Panc1 (cell line): ENCODE results near the gene ATG14. TPM values are rescaled to one million over a fixed set of nuclear protein-coding genes. Genes with fewer than 3 reads are reported as not detected.

Source experiments
- ATAC-seq: fragments of 200-7000 bp; cut with Tn5 transposase; 2 replicates; pipeline ENCODE4 v1.9.1; 2020; ENCODE audit warnings: mild to moderate bottlenecking, moderate library complexity
- BruUV-seq: library from RNA; stranded (reverse); fragments of 400-500 nt; replicated peaks from 2 replicates; lab custom pipeline; 2021; lab: Mats Ljungman, UMichigan
- CTCF ChIA-PET: fragments of 300-600 bp; sonication (Branson Sonifier 250); formaldehyde crosslinking; loops from one replicate; lab custom pipeline; 2022; ENCODE audit warnings: antibody characterized with exemption; lab: Charles Lee
- POLR2A ChIA-PET: fragments of 300-600 bp; sonication (Branson Sonifier 250); formaldehyde crosslinking; loops from one replicate; lab custom pipeline; 2022; ENCODE audit warnings: antibody characterized with exemption; lab: Charles Lee
- DNase-seq: peaks from one replicate; pipeline ENCODE4 v3.0.0-alpha.2; 2010; ENCODE audit warnings: low read depth, low spot score
- H3K27ac ChIP-seq: 2 replicates; pipeline ENCODE4 v1.5.1; 2011; ENCODE audit warnings: mild to moderate bottlenecking, low read length, inconsistent platforms
- H3K27me3 ChIP-seq: fragments of 200-500 bp; sonication (Bioruptor generic); 2 replicates; pipeline ENCODE4 v1.6.0; 2014; ENCODE audit warnings: low read length, inconsistent platforms; ENCODE audit not compliant: control insufficient read depth, insufficient read depth
- H3K36me3 ChIP-seq: fragments of 200-500 bp; sonication (Bioruptor generic); 2 replicates; pipeline ENCODE4 v1.5.1; 2014; ENCODE audit warnings: inconsistent platforms, mild to moderate bottlenecking, low read length, moderate library complexity; ENCODE audit not compliant: control insufficient read depth, insufficient read depth
- H3K4me1 ChIP-seq: 2 replicates; pipeline ENCODE4 v1.5.1; 2011; ENCODE audit warnings: inconsistent platforms, mild to moderate bottlenecking, low read length, moderate library complexity; ENCODE audit not compliant: control insufficient read depth, insufficient read depth
- H3K4me3 ChIP-seq, 2 experiments: 2 replicates each; pipeline ENCODE4 v1.5.1; 2011 to 2012; ENCODE audit warnings: low read depth in 2 of 2, low read length in 2 of 2, mild to moderate bottlenecking in 2 of 2, inconsistent platforms in 1 of 2, moderate library complexity in 1 of 2
- H3K9me3 ChIP-seq: fragments of 200-500 bp; sonication (Bioruptor generic); 2 replicates; pipeline ENCODE4 v1.5.1; 2014; ENCODE audit warnings: low read depth, mild to moderate bottlenecking, inconsistent platforms, low read length, moderate library complexity; ENCODE audit not compliant: control insufficient read depth, insufficient read depth
- POLR2AphosphoS5 ChIP-seq: IDR thresholded peaks from 2 replicates; pipeline ENCODE4 v1.6.1; 2012; ENCODE audit warnings: mild to moderate bottlenecking, low read depth, low read length, moderate library complexity
- SIN3A ChIP-seq: IDR thresholded peaks from 2 replicates; pipeline ENCODE4 v1.6.1; 2012; ENCODE audit warnings: low read depth, mild to moderate bottlenecking, low read length, moderate library complexity, borderline replicate concordance; ENCODE audit not compliant: insufficient read depth
- TCF7L2 ChIP-seq: IDR thresholded peaks from 2 replicates; pipeline ENCODE4 v1.6.1; 2011; ENCODE audit warnings: mild to moderate bottlenecking, low read depth, low read length, inconsistent platforms
- in situ Hi-C: cut with HindIII; loops from 2 replicates; pipeline ENCODE4 v1.10.0; 2016; ENCODE audit warnings: low sequenced_read_pairs, low pct_unique_long_range_greater_than_20kb
- intact Hi-C: fragments of 100-400 bp; cut with micrococcal nuclease; formaldehyde crosslinking; loops from one replicate; pipeline ENCODE4 v1.10.0; 2022; ENCODE audit not compliant: unreplicated experiment
- total RNA-seq: library from RNA; stranded (reverse); gene quantifications from one replicate; pipeline ENCODE4 v1.2.1, GENCODE V29; 2021; ENCODE audit not compliant: unreplicated experiment
- TF ChIP-seq, protein P1 (sequence below): fragments of 450-650 bp; IDR thresholded peaks from 2 replicates; pipeline ENCODE4 v1.5.1; 2017; ENCODE audit warnings: mild to moderate bottlenecking
- TF ChIP-seq, protein P2 (sequence below), 2 experiments: IDR thresholded peaks; 2 replicates each; pipeline ENCODE4 v1.6.1; 2011 to 2012; ENCODE audit warnings: low read depth in 2 of 2, control low read depth in 1 of 2, low read length in 1 of 2, mild to moderate bottlenecking in 1 of 2, moderate library complexity in 1 of 2; ENCODE audit not compliant: insufficient read depth in 1 of 2

The ATG14 gene
- total RNA-seq, 1 experiment from 2014 or later, result 7.1 TPM

DNA sequence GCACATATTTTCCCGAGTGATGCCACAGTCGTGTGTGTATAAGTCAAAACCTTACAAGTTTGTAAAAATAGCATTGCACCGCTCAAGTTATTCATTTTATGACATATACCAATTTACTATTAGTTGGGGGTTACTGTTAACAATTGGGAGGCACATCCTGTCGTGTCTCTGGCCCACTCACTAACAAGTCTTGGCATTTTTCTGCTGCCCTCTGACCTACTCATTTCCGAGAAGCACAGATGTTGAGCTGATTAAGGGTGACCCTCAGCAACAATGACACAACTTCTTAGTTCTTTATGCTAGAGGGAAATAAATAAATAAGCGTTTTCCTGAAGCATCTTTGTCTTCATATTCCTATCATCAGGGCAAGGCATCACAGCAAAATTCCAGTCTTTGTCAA lies 6.8 kb upstream of the ATG14 start:
- TF ChIP-seq TCF7L2 (no peak), SIN3A (no peak), POLR2AphosphoS5 (no peak)
- TF ChIP-seq, protein P1, sequence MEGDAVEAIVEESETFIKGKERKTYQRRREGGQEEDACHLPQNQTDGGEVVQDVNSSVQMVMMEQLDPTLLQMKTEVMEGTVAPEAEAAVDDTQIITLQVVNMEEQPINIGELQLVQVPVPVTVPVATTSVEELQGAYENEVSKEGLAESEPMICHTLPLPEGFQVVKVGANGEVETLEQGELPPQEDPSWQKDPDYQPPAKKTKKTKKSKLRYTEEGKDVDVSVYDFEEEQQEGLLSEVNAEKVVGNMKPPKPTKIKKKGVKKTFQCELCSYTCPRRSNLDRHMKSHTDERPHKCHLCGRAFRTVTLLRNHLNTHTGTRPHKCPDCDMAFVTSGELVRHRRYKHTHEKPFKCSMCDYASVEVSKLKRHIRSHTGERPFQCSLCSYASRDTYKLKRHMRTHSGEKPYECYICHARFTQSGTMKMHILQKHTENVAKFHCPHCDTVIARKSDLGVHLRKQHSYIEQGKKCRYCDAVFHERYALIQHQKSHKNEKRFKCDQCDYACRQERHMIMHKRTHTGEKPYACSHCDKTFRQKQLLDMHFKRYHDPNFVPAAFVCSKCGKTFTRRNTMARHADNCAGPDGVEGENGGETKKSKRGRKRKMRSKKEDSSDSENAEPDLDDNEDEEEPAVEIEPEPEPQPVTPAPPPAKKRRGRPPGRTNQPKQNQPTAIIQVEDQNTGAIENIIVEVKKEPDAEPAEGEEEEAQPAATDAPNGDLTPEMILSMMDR, result no peak
- TF ChIP-seq, protein P2, sequence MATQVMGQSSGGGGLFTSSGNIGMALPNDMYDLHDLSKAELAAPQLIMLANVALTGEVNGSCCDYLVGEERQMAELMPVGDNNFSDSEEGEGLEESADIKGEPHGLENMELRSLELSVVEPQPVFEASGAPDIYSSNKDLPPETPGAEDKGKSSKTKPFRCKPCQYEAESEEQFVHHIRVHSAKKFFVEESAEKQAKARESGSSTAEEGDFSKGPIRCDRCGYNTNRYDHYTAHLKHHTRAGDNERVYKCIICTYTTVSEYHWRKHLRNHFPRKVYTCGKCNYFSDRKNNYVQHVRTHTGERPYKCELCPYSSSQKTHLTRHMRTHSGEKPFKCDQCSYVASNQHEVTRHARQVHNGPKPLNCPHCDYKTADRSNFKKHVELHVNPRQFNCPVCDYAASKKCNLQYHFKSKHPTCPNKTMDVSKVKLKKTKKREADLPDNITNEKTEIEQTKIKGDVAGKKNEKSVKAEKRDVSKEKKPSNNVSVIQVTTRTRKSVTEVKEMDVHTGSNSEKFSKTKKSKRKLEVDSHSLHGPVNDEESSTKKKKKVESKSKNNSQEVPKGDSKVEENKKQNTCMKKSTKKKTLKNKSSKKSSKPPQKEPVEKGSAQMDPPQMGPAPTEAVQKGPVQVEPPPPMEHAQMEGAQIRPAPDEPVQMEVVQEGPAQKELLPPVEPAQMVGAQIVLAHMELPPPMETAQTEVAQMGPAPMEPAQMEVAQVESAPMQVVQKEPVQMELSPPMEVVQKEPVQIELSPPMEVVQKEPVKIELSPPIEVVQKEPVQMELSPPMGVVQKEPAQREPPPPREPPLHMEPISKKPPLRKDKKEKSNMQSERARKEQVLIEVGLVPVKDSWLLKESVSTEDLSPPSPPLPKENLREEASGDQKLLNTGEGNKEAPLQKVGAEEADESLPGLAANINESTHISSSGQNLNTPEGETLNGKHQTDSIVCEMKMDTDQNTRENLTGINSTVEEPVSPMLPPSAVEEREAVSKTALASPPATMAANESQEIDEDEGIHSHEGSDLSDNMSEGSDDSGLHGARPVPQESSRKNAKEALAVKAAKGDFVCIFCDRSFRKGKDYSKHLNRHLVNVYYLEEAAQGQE (IDR thresholded peaks at IDR 0.05; ENCODE audit: insufficient read depth in 1 of 2, low read depth in 2 of 2, low read length in 1 of 2), result no peak
- POLR2A ChIA-PET, result no interaction called here
- Histone ChIP-seq H3K4me1 (no peaks in the 10 kb centered on the region), H3K36me3 (no peaks in the 10 kb centered on the region), H3K27me3 (peaks cover 3% of the 10 kb centered on the region; the same call in 1 of the 2 replicates), H3K27ac (no peak overlapping the region), H3K4me3 (no peak overlapping the region), H3K9me3 (no peaks in the 10 kb centered on the region)
- ATAC-seq (no peak), DNase-seq (no peak)
- intact Hi-C loops, result no loop called here
- in situ Hi-C loops, result no loop called here
- no TSS peak for BruUV-seq
- CTCF ChIA-PET, result no interaction called here

DNA sequence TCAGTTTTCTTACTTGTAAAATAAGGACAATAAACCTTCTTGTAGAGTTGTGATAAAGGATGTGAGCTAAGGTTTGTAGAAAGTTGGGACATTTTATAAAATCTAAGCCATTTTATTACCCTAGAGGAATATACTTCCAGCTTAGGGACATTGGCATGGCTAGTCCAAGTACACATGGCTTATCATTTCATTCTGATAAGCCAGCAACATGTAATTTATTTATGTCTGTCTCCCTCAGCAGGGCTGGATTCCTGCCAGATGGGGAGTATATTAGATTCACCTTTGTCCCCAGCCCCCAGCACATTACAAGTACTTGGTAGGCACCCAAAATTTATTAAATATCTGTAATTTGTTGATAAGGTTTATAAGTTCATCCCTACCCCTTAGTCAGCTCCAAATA lies 6.3 kb upstream of the ATG14 start:
- CTCF ChIA-PET, result interaction anchor here (1.0 kb wide), 1 partner anchor 53 kb away, joined by 3 read pairs; no protein-coding TSS in a partner anchor
- in situ Hi-C loops, result no loop called here
- intact Hi-C loops, result no loop called here

More for the DNA sequence above, 6.3 kb upstream of the ATG14 start:
- Histone ChIP-seq H3K9me3 (no peaks in the 10 kb centered on the region), H3K27me3 (peaks cover 3% of the 10 kb centered on the region; the same call in 1 of the 2 replicates), H3K27ac (no peak overlapping the region), H3K4me1 (no peaks in the 10 kb centered on the region), H3K36me3 (no peaks in the 10 kb centered on the region), H3K4me3 (no peak overlapping the region)
- POLR2A ChIA-PET, result no interaction called here
- TF ChIP-seq, protein P2 (IDR thresholded peaks at IDR 0.05; ENCODE audit: insufficient read depth in 1 of 2, low read depth in 2 of 2, low read length in 1 of 2), result no peak
- TF ChIP-seq TCF7L2 (no peak), SIN3A (no peak), POLR2AphosphoS5 (no peak)
- TF ChIP-seq, protein P1, result no peak
- ATAC-seq, result no peak
- no TSS peak for BruUV-seq
- DNase-seq, result no peak
